IMR-90 (cell line): ENCODE results near the gene PARD6G. TPM values are rescaled to one million over a fixed set of nuclear protein-coding genes. Genes with fewer than 3 reads are reported as not detected.
"Not testable (repeated sequence)": the region's sequence is repeated elsewhere in the genome, so short reads cannot be mapped to it uniquely, and the experiment has no call there.

Source experiments
- ATAC-seq: fragments of 200-7000 bp; cut with Tn5 transposase; 2 replicates; pipeline ENCODE4 v1.9.1; 2020; ENCODE audit warnings: low read depth, mild to moderate bottlenecking, moderate library complexity
- BruUV-seq: library from RNA; stranded (reverse); fragments of 400-500 nt; replicated peaks from 2 replicates; lab custom pipeline; 2021; lab: Mats Ljungman, UMichigan
- CTCF ChIA-PET: fragments of 300-600 bp; formaldehyde crosslinking; extraction: SDS; loops from one replicate; lab custom pipeline; 2021; ENCODE audit warnings: antibody characterized with exemption; lab: Yijun Ruan, JAX
- POLR2A ChIA-PET: fragments of 300-600 bp; sonication (Branson Sonifier 250); formaldehyde crosslinking; loops from one replicate; lab custom pipeline; 2022; ENCODE audit warnings: antibody characterized with exemption; ENCODE audit not compliant: unreplicated experiment; lab: Charles Lee
- DNase-seq: peaks from one replicate; pipeline ENCODE4 v3.0.0; 2013
- H2AFZ ChIP-seq: replicated peaks from 2 replicates; pipeline ENCODE3; 2013; ENCODE audit warnings: low read length, mild to moderate bottlenecking; ENCODE audit not compliant: poor library complexity
- H2AK5ac ChIP-seq: 2 replicates; pipeline ENCODE4 v1.6.1; 2013; ENCODE audit warnings: low read depth, low read length, inconsistent platforms
- H2AK9ac ChIP-seq: replicated peaks from 2 replicates; pipeline ENCODE3; 2013; ENCODE audit warnings: mild to moderate bottlenecking, low read depth, low read length, moderate library complexity; ENCODE audit not compliant: poor library complexity
- H2BK120ac ChIP-seq: 2 replicates; pipeline ENCODE4 v1.6.1; 2013; ENCODE audit warnings: low read depth, low read length, inconsistent platforms
- H2BK15ac ChIP-seq: 3 replicates; pipeline ENCODE4 v1.6.1; 2013; ENCODE audit warnings: low read depth, low read length, inconsistent platforms
- H2BK20ac ChIP-seq: 2 replicates; pipeline ENCODE4 v1.6.1; 2013; ENCODE audit warnings: low read depth, mild to moderate bottlenecking, inconsistent platforms, low read length, moderate library complexity
- H2BK5ac ChIP-seq: 2 replicates; pipeline ENCODE4 v1.6.1; 2013; ENCODE audit warnings: mild to moderate bottlenecking, low read depth, low read length, inconsistent platforms; ENCODE audit not compliant: poor library complexity, severe bottlenecking
- H3K14ac ChIP-seq: replicated peaks from 2 replicates; pipeline ENCODE4 v1.6.1; 2013; ENCODE audit warnings: low read depth, low read length, inconsistent platforms
- H3K18ac ChIP-seq: 2 replicates; pipeline ENCODE4 v1.6.1; 2013; ENCODE audit warnings: low read depth, low read length, control low read depth
- H3K23ac ChIP-seq: 2 replicates; pipeline ENCODE4 v1.6.1; 2013; ENCODE audit warnings: low read depth, low read length, inconsistent platforms
- H3K27ac ChIP-seq: 2 replicates; pipeline ENCODE4 v1.5.1; 2013; ENCODE audit warnings: mild to moderate bottlenecking, control low read depth, low read length; ENCODE audit not compliant: insufficient read depth
- H3K27me3 ChIP-seq: 2 replicates; pipeline ENCODE4 v1.6.1; 2013; ENCODE audit warnings: low read length; ENCODE audit not compliant: control insufficient read depth, insufficient read depth
- H3K36me3 ChIP-seq: 2 replicates; pipeline ENCODE4 v1.6.1; 2013; ENCODE audit warnings: low read length, mixed read lengths; ENCODE audit not compliant: control insufficient read depth, insufficient read depth
- H3K4ac ChIP-seq: 2 replicates; pipeline ENCODE4 v1.6.1; 2013; ENCODE audit warnings: low read depth, low read length, inconsistent platforms
- H3K4me1 ChIP-seq: 2 replicates; pipeline ENCODE4 v1.6.1; 2013; ENCODE audit warnings: low read length, mixed read lengths; ENCODE audit not compliant: control insufficient read depth, insufficient read depth
- H3K4me2 ChIP-seq: 2 replicates; pipeline ENCODE4 v1.6.1; 2013; ENCODE audit warnings: low read depth, mild to moderate bottlenecking, control low read depth, low read length, moderate library complexity
- H3K4me3 ChIP-seq: 2 replicates; pipeline ENCODE4 v1.5.1; 2013; ENCODE audit warnings: low read depth, mild to moderate bottlenecking, control low read depth, low read length, moderate library complexity; ENCODE audit not compliant: insufficient read depth
- H3K56ac ChIP-seq: 2 replicates; pipeline ENCODE4 v1.6.1; 2013; ENCODE audit warnings: low read length, inconsistent platforms; ENCODE audit not compliant: insufficient read depth; ENCODE audit errors: extremely low read depth
- H3K79me1 ChIP-seq, 2 experiments: 2 replicates each; pipeline ENCODE4 v1.6.1; 2013; ENCODE audit warnings: low read length in 2 of 2, inconsistent platforms in 1 of 2, low read depth in 1 of 2
- H3K9ac ChIP-seq: 2 replicates; pipeline ENCODE4 v1.6.1; 2013; ENCODE audit warnings: low read depth, low read length, control low read depth
- H3K9me1 ChIP-seq: 2 replicates; pipeline ENCODE4 v1.6.1; 2013; ENCODE audit warnings: low read length, inconsistent platforms; ENCODE audit not compliant: insufficient read depth
- H3K9me3 ChIP-seq: 2 replicates; pipeline ENCODE4 v1.6.1; 2013; ENCODE audit warnings: low read length; ENCODE audit not compliant: control insufficient read depth, insufficient read depth
- H4K20me1 ChIP-seq: 2 replicates; pipeline ENCODE4 v1.6.1; 2013; ENCODE audit warnings: low read length, inconsistent platforms; ENCODE audit not compliant: insufficient read depth
- H4K5ac ChIP-seq: 2 replicates; pipeline ENCODE4 v1.6.1; 2013; ENCODE audit warnings: mild to moderate bottlenecking, low read depth, low read length, control low read depth
- H4K8ac ChIP-seq, 2 experiments: 2 replicates each; pipeline ENCODE4 v1.6.1; 2013; ENCODE audit warnings: low read depth in 2 of 2, low read length in 2 of 2, control low read depth in 1 of 2, inconsistent platforms in 1 of 2
- H4K91ac ChIP-seq: 2 replicates; pipeline ENCODE4 v1.6.1; 2013; ENCODE audit warnings: low read depth, low read length, inconsistent platforms; ENCODE audit not compliant: insufficient read depth
- CHD1 ChIP-seq: IDR thresholded peaks from 2 replicates; pipeline ENCODE4 v1.6.1; 2012; ENCODE audit warnings: low read depth, low read length, improper control_type of control experiment
- CTCF ChIP-seq: conservative IDR thresholded peaks from 2 replicates; pipeline ENCODE4 v1.5.1; 2012; ENCODE audit warnings: mild to moderate bottlenecking, low read depth, low read length, improper control_type of control experiment
- FOS ChIP-seq: fragments of 150-350 bp; IDR thresholded peaks from 2 replicates; pipeline ENCODE4 v1.6.1; 2016; ENCODE audit warnings: low read depth, low read length
- MAFK ChIP-seq: IDR thresholded peaks from 2 replicates; pipeline ENCODE4 v1.6.1; 2012; ENCODE audit warnings: low read depth, low read length, improper control_type of control experiment
- MXI1 ChIP-seq: IDR thresholded peaks from 2 replicates; pipeline ENCODE4 v1.6.1; 2012; ENCODE audit warnings: low read depth, mild to moderate bottlenecking, low read length, moderate library complexity, borderline replicate concordance
- NFE2L2 ChIP-seq: fragments of 150-350 bp; IDR thresholded peaks from 2 replicates; pipeline ENCODE4 v1.6.1; 2016; ENCODE audit warnings: low read depth, mild to moderate bottlenecking, low read length
- RAD21 ChIP-seq: IDR thresholded peaks from 2 replicates; pipeline ENCODE4 v1.6.1; 2012; ENCODE audit warnings: low read length, improper control_type of control experiment
- RCOR1 ChIP-seq: IDR thresholded peaks from 2 replicates; pipeline ENCODE4 v1.6.1; 2012; ENCODE audit warnings: mild to moderate bottlenecking, low read length, improper control_type of control experiment; ENCODE audit not compliant: insufficient replicate concordance
- WGBS, 2 experiments: methylation state at CpG; one replicate each; pipeline versions ENCODE4 v1.1.5 to v1.1.7; 2013; ENCODE audit warnings: missing lambda C conversion rate in 2 of 2; ENCODE audit not compliant: insufficient read length in 1 of 2; ENCODE audit errors: extremely low coverage in 2 of 2; 5-methylcytosine and 5-hydroxymethylcytosine counted together
- dilution Hi-C: fragments of 300-500 bp; cut with HindIII; formaldehyde crosslinking; loops from one replicate; pipeline ENCODE4 v1.14.3; 2018; ENCODE audit warnings: low sequenced_read_pairs; ENCODE audit not compliant: unreplicated experiment
- in situ Hi-C: fragments of 300-500 bp; cut with MboI; formaldehyde crosslinking; loops from 3 replicates; pipeline ENCODE4 v1.14.3; 2019; ENCODE audit warnings: low sequenced_read_pairs, inconsistent platforms, mixed read lengths
- intact Hi-C: fragments of 100-400 bp; cut with micrococcal nuclease; formaldehyde crosslinking; loops from 2 replicates; pipeline ENCODE4 v1.10.0; 2022
- polyA plus RNA-seq, 3 experiments: library from polyadenylated mRNA; depleted of rRNA; stranded (reverse); fragments of >200 nt; gene quantifications; 2 replicates each; pipeline ENCODE4 v1.2.3, GENCODE V29; 2012; ENCODE audit warnings: low replicate concordance in 1 of 3
- total RNA-seq: library from RNA; depleted of rRNA; stranded (reverse); fragments of >200 nt; gene quantifications from 2 replicates; pipeline ENCODE4 v1.2.3, GENCODE V29; 2012

Gene PARD6G
- total and polyA plus RNA-seq, 2 of the 4 experiments (the other 2 are of a cell fraction) = 2.5 to 4.6 TPM

GRCh38 chr18:80238651-80239260 lies 8.6 kb downstream of the PARD6G start:
- WGBS, 2 experiments = 75% methylated on average over 1 of the region's 12 CpGs; no CpG with 5 or more reads in 1 of the 2 experiments
- Histone ChIP-seq H3K23ac (no peak overlapping the region), H3K9ac (no peak overlapping the region), H3K4me1 (no peaks in the 10 kb centered on the region), H2BK20ac (no peak overlapping the region), H3K18ac (no peak overlapping the region), H2AK5ac (no peak overlapping the region), H3K4ac (no peak overlapping the region), H3K4me2 (no peak overlapping the region), H3K4me3 (no peak overlapping the region), H4K5ac (no peak overlapping the region), H3K14ac (no peak overlapping the region), H3K36me3 (no peaks in the 10 kb centered on the region), H4K8ac (no peak overlapping the region), H3K27me3 (no peaks in the 10 kb centered on the region), H3K27ac (no peak overlapping the region), H4K20me1 (peaks cover 5% of the 10 kb centered on the region), H4K91ac (no peak overlapping the region), H3K9me3 (no peaks in the 10 kb centered on the region), H3K9me1 (no peaks in the 10 kb centered on the region; the same call in 1 of the 2 replicates), H2AFZ (no peak overlapping the region), H2BK15ac (no peak overlapping the region), H2BK120ac (no peak overlapping the region), H2AK9ac (no peak overlapping the region), H3K79me1 (peaks cover 0 to 34% of the 10 kb centered on the region in 2 experiments; a peak in 1 of 4 replicates), H3K56ac (no peak overlapping the region), H2BK5ac (no peak overlapping the region)
- POLR2A ChIA-PET = no interaction called here
- no peak for DNase-seq
- TF ChIP-seq FOS (no peak), MAFK (no peak), RCOR1 (no peak), RAD21 (no peak), MXI1 (no peak), NFE2L2 (no peak), CHD1 (no peak), CTCF (no peak)
- in situ Hi-C loops (no loop called here), intact Hi-C loops (no loop called here), dilution Hi-C loops (no loop called here)
- no peak for ATAC-seq
- CTCF ChIA-PET = no interaction called here
- no TSS peak for BruUV-seq

GRCh38 chr18:80237519-80237918 lies 9.8 kb downstream of the PARD6G start:
- H3K23ac ChIP-seq, H3K4me2 ChIP-seq, H2BK15ac ChIP-seq, H3K9me3 ChIP-seq, H3K18ac ChIP-seq, dilution Hi-C loops, H3K9me1 ChIP-seq, H3K4me3 ChIP-seq, H3K27ac ChIP-seq, H3K4ac ChIP-seq, H3K27me3 ChIP-seq, DNase-seq, H3K56ac ChIP-seq, H2BK120ac ChIP-seq, H4K8ac ChIP-seq, intact Hi-C loops, H3K9ac ChIP-seq, H2AFZ ChIP-seq, H2BK5ac ChIP-seq, H2AK9ac ChIP-seq, CTCF ChIA-PET, BruUV-seq, POLR2A ChIA-PET, H2AK5ac ChIP-seq, H3K4me1 ChIP-seq, H3K36me3 ChIP-seq, H4K5ac ChIP-seq, in situ Hi-C loops, H2BK20ac ChIP-seq, ATAC-seq, H4K91ac ChIP-seq, H3K14ac ChIP-seq: not testable (repeated sequence)
- Histone ChIP-seq H4K20me1 (peaks cover 10% of the 10 kb centered on the region), H3K79me1 (peaks cover 0 to 31% of the 10 kb centered on the region in 2 experiments; a peak in 1 of 4 replicates)
